ENCODE results near the gene MRPL33. TPM values are rescaled to one million over a fixed set of nuclear protein-coding genes. Genes with fewer than 3 reads are reported as not detected.
A peak's percentile ranks its signal among the peaks of the same experiment; 100 is the strongest.

The MRPL33 gene
- total and polyA plus RNA-seq, 2 of the 13 experiments (the other 11 are each of a cell fraction or from before 2014, with no cell fraction given): 69.7 to 218 TPM

GRCh38 chr2:27756544-27757498 lies 14.7 kb upstream of the MRPL33 start (continued):
- TF ChIP-seq ZNF784 (CRISPR knock-in tag; IDR thresholded peaks at IDR 0.05; ENCODE audit: borderline replicate concordance) (no peak), ZNF678 (CRISPR knock-in tag; IDR thresholded peaks at IDR 0.05) (no peak), ZNF850 (CRISPR knock-in tag; conservative IDR thresholded peaks at IDR 0.05) (no peak), DRAP1 (CRISPR knock-in tag; IDR thresholded peaks at IDR 0.05) (no peak), ZNF251 (CRISPR knock-in tag; IDR thresholded peaks at IDR 0.05) (no peak), SPEN (CRISPR knock-in tag; IDR thresholded peaks at IDR 0.05; ENCODE audit: low read depth) (peak; percentile 41; the same call in 1 of the 2 replicates), NFIB (CRISPR knock-in tag; IDR thresholded peaks at IDR 0.05; ENCODE audit: borderline replicate concordance) (no peak), PHF20 (CRISPR knock-in tag; IDR thresholded peaks at IDR 0.05) (no peak), TP53 (CRISPR knock-in tag; conservative IDR thresholded peaks at IDR 0.05) (no peak), GABPB1 (CRISPR knock-in tag; IDR thresholded peaks at IDR 0.05) (peak; percentile 42; the same call in 1 of the 2 replicates), CBX1 (IDR thresholded peaks at IDR 0.05; ENCODE audit: low read depth) (no peak), ZNF383 (CRISPR knock-in tag; IDR thresholded peaks at IDR 0.05; ENCODE audit: borderline replicate concordance) (no peak), TRIM22 (IDR thresholded peaks at IDR 0.05) (no peak), MAFG (CRISPR knock-in tag; IDR thresholded peaks at IDR 0.05) (no peak), ZNF713 (CRISPR knock-in tag; IDR thresholded peaks at IDR 0.05) (no peak), IRX3 (CRISPR knock-in tag; IDR thresholded peaks at IDR 0.05; ENCODE audit: borderline replicate concordance, low read depth) (no peak), ZMYM2 (CRISPR knock-in tag; IDR thresholded peaks at IDR 0.05) (no peak), ZNF615 (CRISPR knock-in tag; IDR thresholded peaks at IDR 0.05; ENCODE audit: borderline replicate concordance) (no peak), ZZZ3 (CRISPR knock-in tag; IDR thresholded peaks at IDR 0.05; ENCODE audit: borderline replicate concordance) (no peak), PRDM10 (CRISPR knock-in tag; IDR thresholded peaks at IDR 0.05; ENCODE audit: low read depth) (no peak), CENPT (CRISPR knock-in tag; IDR thresholded peaks at IDR 0.05; ENCODE audit: low read depth) (no peak), SMARCC2 (IDR thresholded peaks at IDR 0.05) (no peak), TBX3 (IDR thresholded peaks at IDR 0.05; ENCODE audit: borderline replicate concordance) (no peak), SALL1 (CRISPR knock-in tag; IDR thresholded peaks at IDR 0.05) (peak; percentile 81), ZNF317 (CRISPR knock-in tag; IDR thresholded peaks at IDR 0.05) (no peak)
